GM18519 (cell line): ENCODE data around the gene HSPA1L.
"Not testable (repeated sequence)": the region's sequence is repeated elsewhere in the genome, so short reads cannot be mapped to it uniquely, and the experiment has no call there.

ENCODE experiments used
- ATAC-seq: cut with Tn5 transposase; IDR thresholded peaks from one replicate; pipeline ENCODE4 v1.9.1; 2021; ENCODE audit warnings: mild to moderate bottlenecking, moderate library complexity; ENCODE audit not compliant: unreplicated experiment, low FRiP score

HSPA1L gene

GRCh38 chr6:31817133-31817928 is 2.2 kb upstream of the HSPA1L start:
- not testable (repeated sequence) for ATAC-seq

GRCh38 chr6:31814677-31815024 is 432 bp downstream of the HSPA1L start:
- ATAC-seq = no peak

- no peak for ATAC-seq
Observed at GRCh38 chr6:31813465-31813849, 1.6 kb downstream of the HSPA1L start.

GRCh38 chr6:31811645-31812044 is 3.4 kb downstream of the HSPA1L start:
- no peak for ATAC-seq

- ATAC-seq = not testable (repeated sequence)
Observed at GRCh38 chr6:31808599-31808998, 6.5 kb downstream of the HSPA1L start.

GRCh38 chr6:31806470-31807272 is 8.4 kb downstream of the HSPA1L start, which contains the start of gene LSM2:
Gene LSM2, minus strand, starts transcription at chr6:31806966. Its CDS starts 209 bp downstream, at chr6:31806757.
- ATAC-seq = peak; percentile 66

- no peak for ATAC-seq
Observed at GRCh38 chr6:31805939-31806469, 9.1 kb downstream of the HSPA1L start.

- ATAC-seq = not testable (repeated sequence)
Observed at GRCh38 chr6:31801031-31801927, 13.8 kb downstream of the HSPA1L start.

- no peak for ATAC-seq
Observed at GRCh38 chr6:31799781-31800180, 15.3 kb downstream of the HSPA1L start.

GRCh38 chr6:31797588-31797987 is 17.5 kb downstream of the HSPA1L start:
- ATAC-seq = no peak

- no peak for ATAC-seq
Observed at GRCh38 chr6:31796993-31797385, 18.1 kb downstream of the HSPA1L start.

GRCh38 chr6:31795616-31796298 is 19.3 kb downstream of the HSPA1L start, which contains the start of gene VARS1:
Gene VARS1, minus strand, starts transcription at chr6:31795752. Its CDS starts 535 bp downstream, at chr6:31795217.
- peak; percentile 61 for ATAC-seq

GRCh38 chr6:31794866-31795615 is 20.0 kb downstream of the HSPA1L start:
- ATAC-seq = peak; percentile 5

- ATAC-seq = no peak
Observed at GRCh38 chr6:31794294-31794865, 20.7 kb downstream of the HSPA1L start.

- ATAC-seq = not testable (repeated sequence)
Observed at GRCh38 chr6:31793927-31794245, 21.2 kb downstream of the HSPA1L start.

GRCh38 chr6:31792761-31793171 is 22.3 kb downstream of the HSPA1L start:
- ATAC-seq = no peak

GRCh38 chr6:31792090-31792374 is 23.1 kb downstream of the HSPA1L start:
- no peak for ATAC-seq

- ATAC-seq = no peak
Observed at GRCh38 chr6:31791324-31792089, 23.6 kb downstream of the HSPA1L start.
